H7 (cell line): ENCODE measurements around the gene DNAAF1. TPM values are rescaled to one million over a fixed set of nuclear protein-coding genes. Genes with fewer than 3 reads are reported as not detected.
"Not testable (repeated sequence)": the region's sequence is repeated elsewhere in the genome, so short reads cannot be mapped to it uniquely, and the experiment has no call there.

Source experiments
- DNase-seq: peaks from one replicate; pipeline ENCODE4 v3.0.0; 2012
- H3K27me3 ChIP-seq: 2 replicates; pipeline ENCODE4 v1.6.0; 2011; ENCODE audit warnings: mild to moderate bottlenecking, low read length; ENCODE audit not compliant: control insufficient read depth, insufficient read depth
- H3K36me3 ChIP-seq: replicated peaks from 2 replicates; pipeline ENCODE4 v1.5.1; 2011; ENCODE audit warnings: low read length; ENCODE audit not compliant: control insufficient read depth, insufficient read depth
- H3K4me3 ChIP-seq: 2 replicates; pipeline ENCODE4 v1.5.1; 2011; ENCODE audit warnings: low read depth, mild to moderate bottlenecking, control low read depth, low read length, moderate library complexity; ENCODE audit not compliant: insufficient read depth
- total RNA-seq: library from RNA; depleted of rRNA; stranded (reverse); fragments of >200 nt; shearing (Covaris generic); gene quantifications from 2 replicates; pipeline ENCODE4 v1.2.3, GENCODE V29; 2014; rRNA removed

Gene DNAAF1
- 0.07 TPM in 1 of 2 replicates, not detected in the other for total RNA-seq

DNA sequence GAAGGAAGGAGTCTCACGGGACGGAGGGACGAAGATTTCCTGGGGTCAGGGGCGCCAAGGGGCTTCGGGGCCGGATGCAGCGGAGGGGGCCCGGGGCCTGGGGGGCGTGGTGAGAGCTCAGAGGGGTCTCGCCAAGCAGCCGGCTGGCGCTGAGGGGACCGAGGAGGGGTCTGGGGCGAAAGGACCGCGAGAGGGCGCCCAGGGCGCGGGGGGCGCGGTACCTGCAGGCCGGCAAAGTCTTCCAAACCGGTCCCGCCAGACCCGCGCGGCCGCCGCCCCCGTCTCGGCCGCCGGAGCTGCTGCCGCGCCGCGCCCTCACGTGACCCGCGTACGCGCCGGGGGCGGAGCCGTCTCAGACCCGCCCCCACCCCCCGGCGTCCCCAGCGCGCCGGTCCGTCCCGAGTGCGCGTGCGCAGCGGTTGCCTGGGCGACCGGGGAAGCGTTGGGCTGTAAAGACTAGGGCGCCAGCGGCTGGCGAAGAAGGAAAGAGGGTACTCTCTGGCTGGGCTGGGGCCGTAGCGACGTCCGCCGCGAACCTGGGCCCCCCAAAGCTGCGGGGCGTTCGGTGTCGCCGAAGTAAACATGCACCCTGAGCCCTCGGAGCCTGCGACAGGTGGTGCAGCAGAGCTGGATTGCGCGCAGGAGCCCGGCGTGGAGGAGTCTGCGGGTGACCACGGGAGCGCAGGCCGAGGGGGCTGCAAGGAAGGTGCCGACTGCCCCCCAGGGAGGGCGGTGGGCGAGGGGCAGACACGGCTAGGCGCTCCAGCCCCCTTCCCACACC, at the start of gene DNAAF1, which contains the start of gene HSDL1:
Gene DNAAF1, plus strand, starts transcription at position 450 of the 781 bp plus-strand sequence. Its CDS starts 133 bp downstream, at position 583.
Gene HSDL1, minus strand, starts transcription at position 319 of the 781 bp plus-strand sequence. CDS start 13,856 bp downstream, outside the sequence.
- Histone ChIP-seq H3K36me3 (no peaks in the 10 kb centered on the region), H3K4me3 (peak within 1 kb of the TSS; percentile 82), H3K27me3 (peaks cover 1% of the 10 kb centered on the region; the same call in 1 of the 2 replicates)
- peak; percentile 99 for DNase-seq

DNA sequence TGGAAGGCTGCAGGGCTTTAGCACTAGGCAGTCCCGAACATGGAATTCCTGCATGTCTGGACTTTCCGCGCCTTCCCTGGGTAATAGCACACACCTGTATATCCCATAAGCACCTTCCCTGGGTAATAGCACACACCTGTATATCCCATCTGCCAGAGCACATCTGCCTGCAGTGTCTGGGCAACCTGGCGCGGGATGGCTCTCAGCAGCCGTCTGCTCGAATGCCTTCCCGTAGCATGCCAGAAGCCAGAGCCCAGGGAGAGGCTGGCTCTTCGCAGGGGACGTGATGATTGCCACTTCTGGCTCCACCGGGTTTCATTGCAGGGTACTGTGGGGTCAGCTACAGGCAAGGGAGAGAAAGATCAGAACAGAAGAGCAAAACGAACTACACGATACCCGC, 49.6 kb upstream of the DNAAF1 start:
- H3K4me3 ChIP-seq: no peak overlapping the region
- no peaks in the 10 kb centered on the region for H3K27me3 ChIP-seq
- peaks cover 16% of the 10 kb centered on the region for H3K36me3 ChIP-seq
- no peak for DNase-seq

DNA sequence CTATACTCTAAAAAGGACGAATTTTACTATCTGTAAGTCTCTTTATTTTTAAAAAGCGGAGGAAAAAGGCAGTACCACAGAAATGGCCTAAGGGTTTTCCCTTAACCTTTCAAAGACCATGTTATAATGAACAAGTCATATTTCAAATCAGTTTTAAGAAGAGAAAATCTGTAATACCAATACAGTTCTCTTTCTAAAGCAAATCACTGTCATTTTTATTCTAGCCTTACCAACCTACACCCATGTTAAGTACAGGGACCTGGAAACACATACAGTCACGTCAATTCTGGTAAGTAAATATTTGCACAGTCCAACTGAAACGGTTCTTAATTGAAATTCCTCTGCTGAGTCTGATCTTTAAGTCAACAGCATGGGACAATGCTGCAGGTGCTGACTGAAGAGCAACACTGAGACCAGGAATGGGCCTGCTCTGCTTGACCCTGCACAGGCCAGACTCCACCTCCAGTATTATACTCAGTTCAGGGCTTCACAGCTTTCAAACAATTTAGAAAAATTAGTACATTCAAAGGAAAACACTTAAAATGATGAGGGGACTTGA, 48.6 kb upstream of the DNAAF1 start:
- Histone ChIP-seq H3K27me3 (no peaks in the 10 kb centered on the region), H3K36me3 (peaks cover 16% of the 10 kb centered on the region), H3K4me3 (no peak overlapping the region)
- no peak for DNase-seq

DNA sequence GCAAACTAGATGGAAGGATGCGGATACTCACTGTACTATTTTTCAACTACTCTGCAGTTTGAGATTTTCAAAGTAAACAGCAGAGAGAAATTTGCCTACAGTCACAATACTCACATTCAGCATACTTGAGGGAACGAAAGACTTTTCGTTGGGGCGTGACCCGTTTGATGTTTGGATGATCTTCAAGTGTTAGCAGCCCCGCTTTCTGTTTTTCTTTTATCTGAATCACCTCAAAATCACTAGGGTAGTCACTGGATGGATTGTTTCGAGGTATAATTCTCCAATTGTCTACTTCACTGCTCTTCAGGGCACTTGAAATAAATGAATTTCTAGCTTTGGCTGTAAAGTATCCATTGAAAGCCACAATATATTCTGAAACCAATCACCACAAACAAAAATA, 46.2 kb upstream of the DNAAF1 start:
- no peaks in the 10 kb centered on the region for H3K27me3 ChIP-seq
- no peak for DNase-seq
- peaks cover 3% of the 10 kb centered on the region; the same call in 1 of the 2 replicates for H3K36me3 ChIP-seq
- H3K4me3 ChIP-seq: no peak overlapping the region

DNA sequence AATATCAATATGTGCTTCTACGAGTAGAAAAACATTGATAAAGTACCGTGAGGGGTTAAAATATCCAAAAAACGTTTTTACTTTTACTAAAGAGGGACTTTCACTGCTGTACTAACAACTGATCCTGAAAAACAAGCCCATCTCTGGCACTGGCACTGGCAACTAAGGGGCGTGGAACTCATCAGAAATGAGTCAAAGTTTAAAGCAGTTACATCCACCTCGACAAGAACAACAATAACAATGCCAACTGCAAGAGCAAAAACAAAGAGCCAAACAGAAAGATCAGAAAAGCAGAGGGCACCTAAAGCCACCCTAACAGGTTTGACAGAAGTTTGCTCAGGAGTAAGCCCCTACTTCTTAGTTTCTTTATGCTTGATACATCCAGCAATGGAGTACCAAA, 41.4 kb upstream of the DNAAF1 start:
- H3K27me3 ChIP-seq: no peaks in the 10 kb centered on the region
- no peak overlapping the region for H3K4me3 ChIP-seq
- DNase-seq: no peak
- H3K36me3 ChIP-seq: 0 out of 2 replicates have a peak, but pooled peaks cover 2% of the 10 kb centered on the region

DNA sequence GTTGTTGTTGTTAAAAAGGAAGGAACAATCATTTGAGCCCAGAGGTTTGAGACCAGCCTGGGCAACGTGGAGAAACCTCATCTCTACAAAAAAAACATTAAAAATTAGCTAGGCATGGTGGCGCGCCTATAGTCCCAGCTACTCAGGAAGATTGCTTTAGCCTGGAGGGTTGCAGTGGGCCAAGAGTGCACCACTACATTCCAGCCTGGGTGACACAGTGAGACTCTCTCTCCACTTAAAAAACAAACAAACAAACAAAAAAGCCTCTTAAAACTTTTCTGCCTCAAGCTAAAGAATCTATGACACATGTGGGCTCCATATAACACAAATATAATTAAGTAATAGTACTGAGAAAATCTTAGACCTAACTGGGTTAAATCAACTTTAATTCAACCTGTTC, 40.9 kb upstream of the DNAAF1 start:
- Histone ChIP-seq H3K4me3 (no peak overlapping the region), H3K27me3 (no peaks in the 10 kb centered on the region), H3K36me3 (peaks cover 2% of the 10 kb centered on the region; the same call in 1 of the 2 replicates)
- DNase-seq: no peak

DNA sequence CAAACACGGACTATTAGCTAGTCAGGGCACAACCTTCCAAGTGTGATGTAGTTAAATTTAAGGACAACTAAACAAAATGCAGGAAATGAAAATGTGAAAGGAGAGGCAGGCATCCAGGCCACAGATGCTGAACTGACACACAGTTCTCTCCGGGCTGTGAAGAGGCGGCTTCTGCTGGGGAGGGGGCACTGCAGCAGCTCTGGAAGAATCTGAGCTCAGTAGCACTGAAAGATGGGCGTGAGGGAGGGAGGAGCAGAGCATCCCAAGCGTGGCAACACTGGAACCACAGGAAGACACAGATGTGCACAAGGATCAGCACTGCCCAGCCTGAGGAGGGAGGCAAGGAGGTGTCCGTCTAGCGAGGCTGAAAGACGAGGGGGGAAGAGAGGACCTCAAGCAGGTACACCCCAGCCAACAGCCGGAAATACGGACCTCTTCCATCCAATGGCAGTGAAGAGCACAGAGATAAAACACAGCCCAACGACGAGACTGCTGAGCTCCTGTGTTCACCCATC, 39.8 kb upstream of the DNAAF1 start:
- no peaks in the 10 kb centered on the region for H3K27me3 ChIP-seq
- peaks cover 2% of the 10 kb centered on the region for H3K36me3 ChIP-seq
- no peak overlapping the region for H3K4me3 ChIP-seq
- no peak for DNase-seq

DNA sequence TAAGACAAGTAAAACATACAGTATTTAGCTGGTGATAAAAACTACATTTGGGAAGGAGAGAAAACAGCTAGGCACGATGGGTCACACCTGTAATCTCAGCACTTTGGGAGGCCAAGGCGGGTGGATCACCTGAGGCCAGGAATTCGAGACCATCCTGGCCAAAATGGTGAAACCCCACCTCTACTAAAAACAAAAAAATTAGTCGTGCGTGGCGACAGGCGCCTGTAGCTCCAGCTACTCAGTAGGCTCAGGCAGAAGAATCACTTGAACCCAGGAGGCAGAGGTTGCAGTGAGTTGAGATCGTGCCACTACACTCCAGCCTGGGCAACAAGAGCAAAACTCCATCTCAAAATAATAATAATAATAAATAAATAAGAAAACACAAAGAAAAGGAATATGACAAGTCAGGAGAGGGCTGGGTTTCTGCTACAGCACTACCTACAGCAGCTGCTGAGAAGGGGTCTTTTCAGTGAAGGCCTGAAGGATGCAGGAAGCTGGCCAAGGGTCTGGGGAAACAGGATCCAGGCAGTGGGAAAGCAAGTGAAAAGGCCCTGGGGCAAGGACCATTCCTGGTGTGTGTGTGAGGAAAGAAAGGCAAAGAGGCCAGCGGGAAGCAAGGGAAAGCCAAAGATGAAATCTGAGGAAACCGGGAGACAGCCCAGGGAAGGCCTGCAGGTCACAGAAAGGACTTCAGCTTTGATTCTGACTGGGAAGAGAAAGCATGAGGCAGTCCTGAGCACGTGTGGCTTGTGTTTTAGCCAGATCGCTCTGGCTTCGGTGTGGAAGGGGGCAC, 39.0 kb upstream of the DNAAF1 start:
- Histone ChIP-seq H3K36me3 (peaks cover 2% of the 10 kb centered on the region), H3K27me3 (no peaks in the 10 kb centered on the region), H3K4me3 (no peak overlapping the region)
- no peak for DNase-seq

DNA sequence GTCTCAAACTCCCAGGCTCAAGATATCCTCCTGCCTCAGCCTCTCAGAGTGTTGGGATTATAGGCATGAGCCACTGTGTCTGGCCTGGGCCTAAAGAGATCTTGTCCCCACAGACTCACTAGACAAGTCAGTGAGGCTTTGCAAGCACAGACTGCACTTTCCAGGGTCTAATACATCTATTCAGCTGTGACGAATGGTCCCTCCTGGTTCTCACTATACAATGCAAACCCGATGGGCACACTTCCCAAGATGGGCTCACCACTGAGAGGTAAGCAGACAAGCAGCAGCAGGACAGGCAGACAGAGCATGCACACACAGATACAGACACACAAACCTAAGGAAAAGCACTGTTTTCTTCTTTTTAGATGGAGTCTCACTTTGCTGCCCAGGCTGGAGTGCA, 37.2 kb upstream of the DNAAF1 start:
- Histone ChIP-seq H3K27me3 (no peaks in the 10 kb centered on the region), H3K4me3 (no peak overlapping the region), H3K36me3 (peaks cover 2% of the 10 kb centered on the region)
- no peak for DNase-seq

DNA sequence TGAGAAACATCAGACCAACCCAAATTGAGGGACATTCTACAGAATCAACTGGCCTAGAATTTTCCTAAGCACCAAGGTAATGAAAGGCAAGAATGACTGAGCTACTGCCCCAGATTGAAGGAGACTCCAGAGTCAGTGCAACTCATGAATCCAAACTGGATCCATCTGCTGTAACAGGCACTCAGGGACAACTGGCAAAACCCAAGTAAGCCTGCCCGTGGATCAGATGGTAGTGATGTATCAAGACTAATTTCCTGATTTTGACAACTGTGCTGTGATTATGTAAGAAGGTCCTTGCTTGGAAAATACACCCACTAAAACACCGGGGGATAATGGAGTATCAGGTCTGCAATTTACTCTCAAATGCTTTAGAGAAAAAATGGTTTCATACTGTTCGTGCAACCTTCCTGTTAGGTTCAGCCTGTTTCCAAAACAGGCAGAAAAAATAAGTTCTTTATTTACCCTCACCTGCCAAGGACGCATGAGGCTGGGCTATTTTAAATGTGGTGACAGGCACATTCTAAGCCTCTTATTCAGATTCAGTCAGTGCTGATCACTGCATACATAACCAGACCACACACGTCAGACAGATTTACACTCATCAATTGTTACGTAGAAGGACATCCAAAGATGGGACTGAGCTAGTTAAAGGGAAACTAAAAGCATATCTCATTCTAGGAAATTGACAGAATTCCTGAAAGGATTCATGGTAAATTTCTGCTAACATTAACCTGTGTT, 35.3 kb upstream of the DNAAF1 start:
- peaks cover 2% of the 10 kb centered on the region for H3K36me3 ChIP-seq
- H3K4me3 ChIP-seq: no peak overlapping the region
- no peak for DNase-seq

DNA sequence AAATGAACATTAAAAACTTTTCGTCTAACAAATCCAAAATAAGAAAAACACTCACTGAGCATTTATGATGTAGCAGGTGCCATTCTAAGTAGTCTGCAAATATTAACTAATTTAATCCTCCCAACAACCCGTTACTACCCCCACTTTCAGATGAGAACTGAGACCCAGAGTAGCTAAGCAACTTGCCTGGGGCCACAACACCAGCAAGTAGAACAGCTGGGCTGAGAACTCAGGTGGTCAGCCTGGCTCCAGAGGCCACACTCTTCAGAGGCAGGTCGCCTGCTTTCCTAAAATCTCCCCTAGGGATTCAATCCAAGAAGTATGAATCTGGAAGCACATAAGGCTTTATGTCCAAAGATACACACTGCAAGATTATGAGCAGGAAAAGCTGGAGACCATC, 34.6 kb upstream of the DNAAF1 start:
- Histone ChIP-seq H3K27me3 (no peaks in the 10 kb centered on the region), H3K36me3 (peaks cover 2% of the 10 kb centered on the region), H3K4me3 (no peak overlapping the region)
- no peak for DNase-seq

More for the DNA sequence above, 35.3 kb upstream of the DNAAF1 start:
- H3K27me3 ChIP-seq: no peaks in the 10 kb centered on the region

DNA sequence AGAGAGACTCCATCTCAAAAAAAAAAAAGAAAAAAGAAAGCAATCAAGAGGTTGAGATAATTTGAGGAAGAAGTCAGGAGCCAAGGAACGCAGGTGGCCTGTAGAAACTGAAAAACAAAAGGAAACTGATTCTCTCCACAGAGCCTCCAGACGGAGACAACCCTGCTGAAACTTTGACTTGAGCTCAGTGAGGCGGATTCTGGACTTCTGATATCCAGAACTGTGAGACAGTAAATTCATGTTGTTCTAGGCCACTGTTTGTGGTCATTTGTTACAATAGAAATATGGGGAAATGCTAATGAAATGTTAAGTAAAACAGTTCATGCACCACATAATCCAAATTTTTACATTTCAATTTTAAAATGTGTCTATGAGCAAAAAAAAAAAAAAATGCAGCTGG, 33.6 kb upstream of the DNAAF1 start:
- H3K36me3 ChIP-seq: peaks cover 2% of the 10 kb centered on the region
- H3K27me3 ChIP-seq: no peaks in the 10 kb centered on the region
- H3K4me3 ChIP-seq: no peak overlapping the region
- DNase-seq: no peak

DNA sequence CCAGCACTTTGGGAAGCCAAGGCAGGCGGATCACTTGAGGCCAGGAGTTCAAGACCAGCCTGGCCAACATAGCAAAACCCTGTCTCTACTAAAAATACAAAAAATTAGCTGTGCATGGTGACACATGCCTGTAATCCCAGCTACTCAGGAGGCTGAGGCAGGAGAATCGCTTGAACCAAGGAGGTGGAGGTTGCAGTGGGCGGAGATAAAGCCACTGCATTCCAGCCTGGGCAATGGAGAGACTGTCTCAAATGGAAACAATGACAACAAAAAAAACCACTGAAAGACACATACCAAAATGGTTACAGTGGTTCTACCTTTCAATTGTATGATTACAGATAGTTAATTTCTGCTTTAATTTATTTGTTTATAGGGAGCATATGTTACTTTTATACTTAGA, 33.2 kb upstream of the DNAAF1 start:
- not testable (repeated sequence) for H3K27me3 ChIP-seq, DNase-seq, H3K4me3 ChIP-seq, H3K36me3 ChIP-seq
